Heart left ventricle (tissue), 13 donors: ENCODE data around the gene ROBO1.

Experiments used
- CTCF ChIP-seq, 12 donors: fragments of 200-600 bp; sonication (generic) in 4 of 12; IDR thresholded peaks; one replicate each; pipeline versions ENCODE4 v1.5.0 to v1.8.0; 2018 to 2022; ENCODE audit warnings: antibody characterized with exemption in 12 of 12, mild to moderate bottlenecking in 5 of 12
- POLR2A ChIP-seq, 2 donors: fragments of 450-650 bp; IDR thresholded peaks; one replicate each; pipeline ENCODE4 v1.6.1; 2017; ENCODE audit warnings: antibody characterized with exemption in 2 of 2, mild to moderate bottlenecking in 2 of 2, moderate library complexity in 2 of 2
- donor health status: ischemic (EF 13 %, LVEDD 7.1; RV severe dilation, severe dysfunction).
- donor health status: DM: no; HTN: yes; CAD: no.
- donor health status: DM: no; HTN: no; CAD: no.
- donor health status: ischemic (EF 25% LVEDD 6.9; RV normal size, moderate dysfunction).
- donor health status: ischemic (EF 25% LVEDD 5.7; RV mildly dilated, moderate dysfunction).
- donor health status: ischemic (EF 35%, LVEDD 5.7; RV mildly dilated, moderate dysfunction).
- donor health status: nonischemic (EF 11% LVEDD 7.7; RV severe dilation, severe dysfunction).
- donor health status: DM: yes; HTN: yes; CAD: no.
- donor health status: PGD.
- donor health status: ischemic (EF 29% LVEDD 5.4; RV normal size, mild dysfunction).
- donor health status: nonischemic (EF 23%, LVEDD 6.1; RV moderate dilation, normal function).

DNA sequence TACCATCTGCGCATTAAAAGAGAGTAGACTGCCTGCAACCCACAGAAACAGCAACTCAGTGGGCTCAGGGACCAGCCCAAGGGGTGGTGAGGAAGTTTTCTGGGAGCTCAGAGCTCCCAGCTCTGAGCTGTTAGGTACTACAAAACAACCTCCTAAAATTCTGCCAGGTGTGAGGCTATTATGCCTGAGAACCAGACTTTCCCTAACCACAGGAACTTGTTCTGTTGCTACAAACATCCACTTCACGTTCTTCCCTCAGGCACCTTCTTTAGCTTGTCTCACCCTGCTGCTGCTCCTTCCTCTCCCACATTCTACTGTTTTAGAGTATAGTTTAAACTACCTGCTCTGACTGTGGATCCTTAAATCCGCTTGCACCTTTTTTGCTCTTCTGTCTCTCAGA lies 399.4 kb downstream of the ROBO1 start:
- TF ChIP-seq CTCF (IDR thresholded peaks at IDR 0.05) (no peak), POLR2A (IDR thresholded peaks at IDR 0.05) (no peak)
